NCI-H2227 treated with DMSO at 0.1 percent for 48 hours (cell line): ENCODE measurements around the gene STX16.

Experiments used
- DNase-seq: peaks from one replicate; lab custom pipeline; 2025; lab: John Stamatoyannopoulos, UW

STX16 gene, protein sequence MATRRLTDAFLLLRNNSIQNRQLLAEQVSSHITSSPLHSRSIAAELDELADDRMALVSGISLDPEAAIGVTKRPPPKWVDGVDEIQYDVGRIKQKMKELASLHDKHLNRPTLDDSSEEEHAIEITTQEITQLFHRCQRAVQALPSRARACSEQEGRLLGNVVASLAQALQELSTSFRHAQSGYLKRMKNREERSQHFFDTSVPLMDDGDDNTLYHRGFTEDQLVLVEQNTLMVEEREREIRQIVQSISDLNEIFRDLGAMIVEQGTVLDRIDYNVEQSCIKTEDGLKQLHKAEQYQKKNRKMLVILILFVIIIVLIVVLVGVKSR

DNA sequence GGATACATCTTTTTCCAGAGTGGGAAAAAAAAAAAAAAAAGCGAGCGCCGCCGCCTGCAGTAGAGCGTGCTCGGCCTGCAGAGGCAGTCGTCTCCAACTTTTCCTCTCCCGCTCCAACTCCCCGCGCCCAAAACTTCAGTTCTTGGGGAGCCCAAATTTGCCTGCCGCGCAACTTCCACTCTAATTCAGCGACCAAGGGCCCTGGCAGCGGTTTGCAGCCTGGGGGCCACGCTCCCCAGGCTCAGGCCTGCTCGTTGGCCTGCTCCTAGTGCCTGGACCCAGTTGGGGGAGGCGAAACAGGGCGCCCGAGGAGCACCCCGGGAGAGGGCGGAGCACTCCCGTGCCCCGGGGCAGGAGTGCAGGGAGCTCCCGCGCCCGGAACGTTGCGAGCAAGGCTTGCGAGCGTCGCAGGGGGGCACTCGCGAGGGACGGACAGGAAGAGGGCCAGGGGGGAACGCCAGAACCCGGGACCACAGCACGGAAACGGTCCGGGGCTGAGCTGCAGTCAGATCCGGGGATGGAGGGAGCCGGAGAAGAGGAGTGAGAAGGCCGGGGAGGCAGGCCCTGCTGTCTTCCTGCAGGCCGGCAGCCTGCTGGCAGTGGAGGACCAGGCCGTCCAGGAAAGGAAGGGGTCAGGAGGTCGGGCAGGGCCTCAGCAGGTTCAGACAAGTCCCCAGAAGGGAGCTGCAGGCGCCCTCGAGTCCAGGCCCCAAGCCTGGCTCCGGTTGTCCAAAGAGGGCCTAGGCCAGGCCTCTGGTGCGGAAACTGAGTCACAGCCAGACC, at the start of gene STX16:
TSS of gene STX16 (plus strand) at position 508 of the 783 bp plus-strand sequence. CDS start 724 bp downstream, outside the sequence.
- DNase-seq, result peak; percentile 85

DNA sequence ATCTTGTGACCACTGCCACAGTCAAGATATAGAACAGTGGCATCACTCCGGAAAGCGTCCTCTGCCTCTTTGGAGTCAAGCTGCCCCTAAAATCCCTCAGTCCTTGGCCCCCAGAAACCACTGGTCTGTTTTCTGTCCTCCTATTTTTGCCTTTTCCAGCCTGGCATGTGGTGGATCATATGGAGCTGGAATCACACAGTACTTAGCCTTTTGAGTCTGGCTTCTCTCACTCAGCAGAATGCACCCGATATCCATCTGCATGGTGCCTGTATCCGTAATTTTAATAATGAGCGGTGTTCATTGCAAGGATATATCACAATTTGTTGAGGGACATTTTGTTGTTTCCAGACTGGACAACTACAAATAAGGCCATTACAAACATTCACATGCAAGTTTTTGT, 49.0 kb upstream of the STX16 start:
- DNase-seq, result no peak

DNA sequence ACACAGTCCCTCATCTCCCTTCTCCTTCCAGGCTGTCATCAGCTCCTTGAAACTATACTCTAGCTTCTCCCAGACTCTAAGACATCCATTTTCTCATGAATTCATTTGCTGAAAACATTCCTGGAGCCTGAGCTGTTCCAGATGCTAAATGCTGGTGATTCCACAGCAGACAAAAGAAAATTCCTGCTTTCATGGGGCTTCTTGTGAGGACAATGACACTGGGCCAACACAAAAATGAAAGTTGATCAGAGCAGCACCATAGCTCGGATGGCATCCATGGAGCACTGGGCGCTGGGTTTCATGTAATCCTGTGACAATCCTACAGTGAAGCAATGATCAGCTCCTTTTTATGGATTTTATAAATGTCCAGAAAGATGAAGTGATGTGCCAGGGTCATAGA, 47.4 kb upstream of the STX16 start:
- no peak for DNase-seq

DNA sequence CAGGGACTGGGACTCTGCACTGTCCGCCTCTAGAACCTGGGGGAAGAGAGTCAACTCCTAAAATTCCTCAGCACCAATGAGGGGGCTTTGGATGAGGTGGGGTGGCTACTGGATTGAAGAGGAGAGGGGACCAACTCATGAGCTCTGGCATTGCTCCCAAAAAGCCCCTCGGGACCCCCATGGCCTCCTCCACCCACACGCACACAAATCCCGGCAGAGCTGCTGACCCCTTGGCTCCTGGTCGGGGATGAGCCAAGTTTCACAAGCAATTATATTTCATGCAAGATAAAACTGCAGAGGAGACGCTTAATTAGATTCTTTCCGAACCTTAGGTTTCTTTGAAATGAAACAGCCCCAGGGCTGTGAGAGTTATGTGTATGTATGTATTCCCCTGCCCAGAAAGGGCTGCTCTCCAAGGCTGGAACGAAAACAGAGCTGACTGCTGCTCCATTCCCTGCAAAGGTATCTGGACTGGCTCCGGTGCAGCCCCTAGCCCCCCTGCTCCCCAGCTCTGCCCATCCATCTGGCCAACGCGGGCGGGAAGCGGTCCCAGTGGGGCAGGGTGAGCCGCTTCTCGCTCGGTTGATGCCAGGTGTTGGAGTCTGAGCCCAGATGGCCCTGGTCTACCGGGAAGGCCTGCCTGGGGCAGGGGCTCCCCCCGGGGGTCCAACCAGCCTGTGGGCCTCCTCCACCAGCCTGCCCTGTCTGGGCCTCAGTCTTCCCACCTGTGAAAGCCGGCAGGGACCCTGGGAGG, 46.8 kb upstream of the STX16 start:
- no peak for DNase-seq

DNA sequence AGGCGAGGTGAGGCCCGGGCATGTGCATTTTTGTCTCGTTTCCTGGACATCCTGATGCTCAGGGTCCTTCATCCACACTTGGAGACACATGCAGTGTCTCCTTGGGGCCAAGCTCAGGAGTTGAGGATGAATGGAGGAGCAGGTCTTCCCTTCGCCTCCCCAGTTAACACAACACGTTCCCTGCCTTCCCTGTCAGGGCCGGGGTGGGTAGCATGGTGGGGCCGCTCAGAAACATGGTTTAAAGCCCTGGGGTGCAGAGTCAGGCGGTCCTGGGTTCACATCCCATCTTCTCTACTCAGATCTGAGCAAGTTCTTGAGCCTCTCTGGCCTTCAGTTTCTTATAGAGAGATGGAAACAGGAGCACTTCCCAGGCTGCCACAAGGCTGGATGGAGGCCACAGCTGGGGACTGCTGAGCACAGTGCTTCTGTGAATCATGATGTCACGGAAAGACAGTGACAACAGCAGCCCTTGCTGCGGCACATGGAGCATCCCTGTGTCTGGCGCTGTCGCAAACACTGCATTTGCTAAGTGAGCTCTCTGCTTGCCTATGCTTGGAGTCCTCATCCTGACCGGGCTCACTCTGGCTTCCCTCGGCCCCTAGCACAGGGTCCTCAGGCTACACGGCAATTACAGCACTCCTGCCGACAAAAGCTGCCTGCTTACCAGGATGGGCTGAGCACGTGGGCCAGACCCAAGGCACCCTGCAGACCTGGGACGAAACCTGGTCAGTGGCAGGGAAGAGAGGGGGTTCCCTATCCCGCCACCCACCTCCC, 45.6 kb upstream of the STX16 start:
- DNase-seq, result no peak

DNA sequence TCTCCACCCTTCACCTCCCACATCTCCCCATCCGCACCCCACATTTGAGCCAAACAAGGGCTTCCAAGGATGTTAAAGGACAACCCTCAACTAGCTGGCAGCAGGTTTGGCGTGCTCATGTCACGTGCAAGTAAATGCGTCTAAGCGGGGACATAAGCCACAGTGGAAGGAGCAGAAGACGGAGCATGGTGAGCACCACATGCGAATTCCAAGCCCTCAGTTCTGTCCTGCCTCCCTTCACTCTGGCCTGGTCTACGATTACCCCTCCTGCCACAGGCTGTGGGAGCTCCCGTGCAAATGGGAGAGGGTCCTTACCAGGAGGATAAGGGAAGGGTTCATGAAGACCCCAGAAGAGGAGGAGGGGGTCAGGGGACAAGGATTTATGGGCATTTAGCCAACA, 44.9 kb upstream of the STX16 start:
- no peak for DNase-seq

DNA sequence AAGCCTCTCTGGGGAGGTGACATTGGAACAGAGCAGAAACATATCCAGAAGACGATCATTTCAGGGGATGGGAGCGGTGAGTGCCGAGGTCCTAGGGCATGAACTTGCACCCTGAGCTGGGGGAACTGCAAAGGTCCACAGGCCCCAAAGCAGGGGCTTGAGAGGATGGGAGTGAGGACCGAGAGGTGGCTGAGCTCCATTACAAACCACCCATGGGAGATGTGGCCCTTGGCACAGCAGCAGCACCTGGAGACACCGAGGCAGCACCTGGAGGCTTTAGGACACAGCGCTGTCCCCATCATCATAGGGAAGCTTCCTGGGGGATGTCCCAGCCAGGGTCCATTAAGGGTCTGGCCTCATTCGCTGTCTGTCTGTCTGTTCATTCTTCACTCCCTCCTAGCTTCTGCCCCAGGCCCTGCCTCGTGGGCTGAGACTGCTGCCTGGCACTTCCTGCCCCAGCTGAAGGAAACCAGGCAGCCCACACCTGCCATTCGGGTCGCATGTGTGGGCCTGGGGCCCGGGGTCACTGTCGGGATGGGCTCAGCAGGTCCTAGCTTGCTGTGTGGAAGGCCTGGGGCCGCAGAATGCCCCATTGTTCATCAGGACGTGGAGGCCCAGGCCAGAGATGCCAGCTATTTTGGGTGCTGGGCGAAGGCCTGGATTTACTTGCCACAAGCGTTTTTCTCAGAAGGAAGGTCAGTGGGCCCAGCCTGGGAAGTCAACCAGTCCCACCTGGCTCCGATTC, 42.8 kb upstream of the STX16 start:
- DNase-seq, result no peak

DNA sequence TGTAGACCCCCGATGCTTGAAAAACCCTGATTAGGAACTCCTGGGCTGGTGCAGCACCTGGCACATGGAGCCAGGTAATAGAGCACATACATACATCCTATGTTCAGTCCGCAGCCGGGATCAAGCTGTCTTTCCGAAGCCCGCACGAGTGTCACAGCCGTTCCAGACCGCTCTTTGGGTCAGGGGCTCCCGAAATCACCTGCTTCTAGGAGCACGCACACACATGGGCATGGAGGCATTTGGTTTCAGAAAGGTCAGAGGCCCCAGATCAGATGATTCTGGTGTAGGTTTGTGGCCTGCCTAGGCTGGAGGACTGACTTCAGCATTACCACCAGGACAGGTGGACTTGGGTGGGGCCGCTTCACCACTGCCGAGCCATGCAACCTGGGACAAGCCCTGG, 42.1 kb upstream of the STX16 start:
- DNase-seq, result no peak

DNA sequence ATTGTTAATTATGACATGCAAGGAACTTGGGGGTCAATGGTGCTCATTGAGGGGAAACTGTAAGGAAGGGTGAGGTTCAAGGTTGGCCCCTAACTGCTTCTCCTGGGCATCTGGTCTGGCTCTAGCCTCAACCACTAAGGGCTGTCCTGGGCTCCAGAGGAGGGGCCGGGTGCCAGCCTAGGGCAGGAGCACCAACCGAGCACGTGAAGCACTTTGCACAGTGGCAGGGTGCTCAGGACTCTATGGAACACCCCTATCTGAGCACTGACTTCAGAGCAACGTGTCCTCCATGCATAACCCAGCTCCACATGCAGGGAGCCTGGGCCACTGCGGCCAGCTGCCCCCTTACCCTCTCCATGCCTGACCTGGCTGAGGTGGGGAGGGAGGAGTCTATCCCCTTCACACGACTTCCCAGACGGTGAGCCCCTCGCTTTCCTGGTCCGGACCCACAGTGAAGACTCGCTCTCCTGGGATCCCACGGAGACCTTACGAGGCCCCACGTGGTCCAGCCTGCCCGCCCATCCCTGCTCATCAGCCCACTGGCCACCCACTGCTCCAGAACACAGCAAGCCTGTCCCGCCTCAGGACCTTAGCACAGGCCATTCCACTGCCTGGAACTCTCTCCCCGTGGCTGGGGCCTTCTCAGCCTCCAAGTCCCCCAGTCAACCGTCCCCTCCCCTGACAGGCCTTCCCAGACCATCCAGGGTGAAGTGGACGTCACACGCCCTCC, 40.8 kb upstream of the STX16 start:
- DNase-seq, result no peak

DNA sequence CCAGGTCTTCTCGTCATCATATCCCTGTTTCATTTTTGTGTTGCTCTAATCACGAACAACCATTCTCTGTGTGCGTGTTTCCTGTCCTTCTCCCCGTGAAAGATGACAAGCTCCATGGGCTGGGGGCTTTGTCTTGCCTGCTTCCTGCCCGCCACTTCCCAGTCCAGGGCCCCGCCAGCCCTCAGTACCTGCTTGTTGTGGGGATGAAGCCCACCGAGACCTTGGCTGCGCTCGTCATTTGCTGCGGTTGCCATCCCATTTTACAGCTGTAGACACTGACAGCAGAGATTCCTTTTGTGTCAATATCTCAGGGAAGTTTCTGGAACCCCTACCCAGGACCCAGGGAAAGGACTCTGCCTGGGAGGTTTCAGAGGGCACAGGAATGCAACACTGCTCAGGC, 40.3 kb upstream of the STX16 start:
- DNase-seq, result no peak

DNA sequence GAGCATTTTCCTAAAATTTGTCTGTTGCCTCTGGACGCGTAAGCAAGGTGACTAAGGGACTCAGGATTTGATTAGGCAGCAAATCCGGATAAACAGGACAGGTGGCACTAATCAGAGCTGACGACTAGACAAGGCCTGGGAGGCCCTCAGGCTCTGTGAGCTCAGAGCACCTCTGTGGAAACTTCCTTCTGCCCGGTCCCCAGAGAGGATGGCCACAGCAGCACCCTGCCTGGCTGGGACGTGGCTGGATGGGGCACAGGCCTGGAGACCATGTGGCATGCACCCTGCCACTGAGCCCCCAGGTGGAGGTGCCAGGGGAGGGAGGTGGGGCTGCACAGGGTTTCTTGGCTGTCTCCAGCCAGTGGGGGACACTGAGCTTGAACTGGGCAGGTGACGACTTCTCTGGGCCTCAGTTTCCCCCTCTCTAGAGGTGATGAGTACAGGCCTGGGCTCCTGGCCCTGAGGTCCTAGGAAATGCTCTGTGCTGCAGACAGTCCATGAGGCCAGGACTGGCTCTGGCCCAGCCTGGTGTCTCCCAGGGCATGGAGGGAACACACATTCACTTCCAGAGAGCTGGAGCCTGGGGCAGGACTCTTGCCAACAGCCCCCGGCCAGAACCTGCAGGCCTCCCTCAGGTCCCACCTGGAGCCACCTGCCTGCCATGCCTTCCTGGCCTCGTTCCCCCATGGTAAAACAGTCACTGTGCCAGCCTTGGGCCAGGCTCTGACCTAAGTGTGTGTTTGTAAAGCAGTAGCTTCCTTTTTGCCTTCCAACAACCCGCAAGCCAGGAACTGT, 39.6 kb upstream of the STX16 start:
- DNase-seq, result no peak

DNA sequence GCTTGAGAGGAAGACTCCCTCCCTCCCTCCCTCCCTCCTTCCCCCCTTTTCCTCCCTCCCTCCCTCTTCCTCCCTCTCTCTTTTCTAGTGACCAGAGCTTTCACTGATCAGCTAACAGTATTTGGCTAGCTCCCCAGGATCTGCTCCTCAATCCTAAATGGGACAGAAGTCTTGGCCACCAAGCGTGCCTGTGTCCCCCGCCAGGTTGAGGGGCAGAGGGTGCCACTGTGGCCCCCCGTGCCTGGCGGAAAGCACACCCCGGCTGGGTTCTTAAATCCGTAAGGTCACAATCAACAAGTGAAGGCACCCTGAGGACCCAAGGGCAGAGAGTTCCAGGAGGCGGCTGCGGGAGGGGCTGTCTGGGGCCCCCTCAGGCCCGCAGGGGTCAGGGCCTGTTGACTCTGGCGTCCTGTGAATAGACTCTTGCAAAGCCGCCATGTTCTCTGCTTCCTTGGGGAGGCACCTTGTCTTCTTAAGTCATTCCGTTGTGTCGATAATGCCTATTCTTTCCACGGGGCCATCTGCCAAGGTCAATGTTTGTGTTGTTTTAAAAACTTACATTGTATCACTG, 38.9 kb upstream of the STX16 start:
- no peak for DNase-seq

DNA sequence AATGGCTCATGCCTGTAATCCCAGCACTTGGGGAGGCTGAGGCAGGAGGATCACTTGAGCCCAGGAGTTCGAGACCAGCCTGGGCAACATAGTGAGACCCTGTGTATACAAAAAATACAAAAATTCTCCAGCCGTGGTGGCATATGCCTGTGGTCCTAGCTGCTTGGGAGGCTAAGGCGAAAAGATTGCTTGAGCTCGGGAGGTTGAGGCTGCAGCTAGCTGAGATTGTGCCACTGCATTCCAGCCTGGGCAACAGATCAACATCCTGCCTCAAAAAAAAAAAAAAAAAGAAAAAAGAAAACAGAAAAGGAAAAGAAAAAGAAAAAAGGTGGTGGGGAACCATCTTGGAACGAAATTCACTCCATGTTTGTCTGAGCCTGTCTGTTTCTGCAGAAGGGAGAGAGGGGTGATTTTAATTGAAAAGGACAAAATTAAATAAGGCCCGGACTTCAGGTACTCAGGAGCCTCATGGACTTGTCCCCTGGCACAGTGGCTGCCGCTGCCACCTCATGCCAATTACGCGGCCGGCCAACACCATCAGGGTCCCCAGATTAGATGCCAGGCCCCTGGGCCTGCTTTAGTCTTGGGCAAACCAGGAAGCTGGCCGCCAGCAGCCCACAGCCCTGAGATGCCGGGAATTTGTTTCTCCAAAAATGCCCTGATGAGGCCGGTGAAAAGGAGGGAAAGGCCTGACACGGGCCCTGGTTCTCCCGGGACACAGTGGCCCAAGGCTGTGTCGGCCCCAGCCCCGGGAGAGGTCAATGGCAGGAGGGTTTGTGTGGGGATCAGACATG, 37.8 kb upstream of the STX16 start:
- no peak for DNase-seq

DNA sequence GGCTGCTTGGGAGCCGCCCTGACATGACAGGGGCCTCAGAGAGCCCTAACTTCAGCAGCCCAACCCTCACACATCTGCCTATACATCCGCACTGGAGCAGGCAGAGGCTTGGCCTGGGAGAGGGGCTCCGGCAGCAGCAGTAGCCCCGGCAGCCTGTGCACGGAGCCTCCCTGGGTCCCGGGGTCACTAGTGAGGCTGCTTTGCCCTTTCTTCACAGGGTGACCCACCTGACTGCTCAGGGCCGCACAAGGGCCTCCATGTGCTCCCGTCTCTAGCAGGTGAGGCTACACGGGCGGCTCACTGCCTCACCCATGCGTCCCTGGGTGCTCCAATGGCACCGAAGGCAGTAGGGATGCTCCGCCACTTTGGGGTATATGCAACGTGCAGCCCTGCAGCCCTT, 36.7 kb upstream of the STX16 start:
- DNase-seq, result no peak

DNA sequence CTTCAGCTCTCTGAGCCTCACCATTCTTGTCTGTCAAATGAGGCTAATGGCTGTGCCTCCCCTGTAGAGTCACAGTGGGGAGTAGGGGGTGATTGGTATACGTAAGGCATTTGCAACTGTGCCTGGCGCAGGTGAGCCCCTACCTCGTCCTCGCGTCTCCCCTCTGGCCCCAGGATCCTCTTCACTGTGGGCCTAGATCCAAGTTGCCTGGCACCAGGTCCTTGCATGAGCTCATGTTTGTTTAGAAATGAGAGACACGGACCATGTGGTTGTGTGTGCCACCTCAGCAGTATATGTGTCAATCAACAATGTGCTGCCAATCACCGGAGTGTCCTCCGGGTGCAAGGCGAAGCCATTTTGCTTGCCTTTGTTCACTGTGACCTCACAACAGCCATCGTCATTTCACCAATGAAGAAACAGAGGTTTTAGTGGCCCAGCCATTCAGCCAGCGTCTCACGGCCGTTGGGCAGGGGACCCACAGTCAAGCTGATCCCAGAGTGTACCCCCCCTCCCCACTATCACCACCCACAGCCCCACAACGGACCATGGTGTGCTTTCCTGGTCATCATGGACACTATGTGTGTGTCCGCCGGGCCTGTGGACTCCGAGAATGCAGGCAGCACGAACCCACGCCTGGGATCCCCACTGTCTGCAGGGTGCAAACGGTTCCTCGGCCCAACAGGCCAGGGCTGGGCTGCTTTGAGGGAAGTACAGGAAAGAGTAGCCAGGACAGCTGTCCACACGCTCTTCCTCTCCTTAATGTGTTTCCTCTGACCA, 35.9 kb upstream of the STX16 start:
- DNase-seq, result no peak

DNA sequence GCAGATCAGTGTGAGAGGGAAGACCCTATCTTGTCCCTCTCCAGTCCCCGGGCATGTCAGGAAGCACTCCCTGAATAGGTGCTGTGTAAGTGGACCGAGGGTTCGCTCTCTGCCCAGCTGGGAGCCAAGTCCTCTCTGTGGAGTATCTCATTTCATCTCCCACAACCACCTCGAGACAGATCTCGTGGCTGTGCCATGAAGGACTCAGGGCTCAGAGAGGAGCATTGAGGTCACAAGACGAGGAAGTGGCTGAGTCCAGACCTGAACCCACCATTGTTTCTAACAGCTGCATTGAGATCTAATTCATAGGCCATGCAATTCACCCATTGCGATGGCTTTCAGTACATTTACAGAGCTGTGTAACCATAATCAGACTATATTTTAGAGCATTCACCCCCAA, 34.7 kb upstream of the STX16 start:
- no peak for DNase-seq

DNA sequence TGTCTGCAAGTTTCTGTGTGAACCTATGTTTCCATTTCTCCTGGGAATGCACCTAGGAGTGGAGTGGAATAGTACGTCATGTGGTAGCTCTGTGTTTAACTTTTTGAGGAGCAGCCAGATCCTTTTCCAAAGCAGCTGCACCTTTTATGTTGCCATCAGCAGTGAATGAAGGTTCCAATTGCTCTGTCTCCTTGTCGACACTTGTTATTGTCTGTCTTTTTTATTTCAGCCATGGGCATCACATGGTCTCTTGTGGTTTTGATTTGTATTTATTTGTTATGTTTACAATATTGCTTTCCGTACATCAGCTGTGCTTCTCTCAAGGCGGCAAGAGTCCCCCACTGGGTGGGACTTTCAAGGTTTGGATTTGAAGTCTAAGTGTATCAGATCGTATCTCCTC, 33.9 kb upstream of the STX16 start:
- no peak for DNase-seq
